PC-3 (cell line): ENCODE data around the gene DHRS3.

ENCODE experiments used
- CTCF ChIP-seq: fragments of 300-600 bp; sonication (generic); conservative IDR thresholded peaks from 2 replicates; pipeline ENCODE4 v1.5.1; 2017; ENCODE audit warnings: antibody characterized with exemption, low read depth, mild to moderate bottlenecking, low read length
- EZH2 ChIP-seq: fragments of 300-600 bp; sonication (generic); IDR thresholded peaks from one replicate; pipeline ENCODE4 v1.6.1; 2017; ENCODE audit warnings: antibody characterized with exemption, mild to moderate bottlenecking, low read length; ENCODE audit not compliant: unreplicated experiment
- EZH2phosphoT487 ChIP-seq: fragments of 300-600 bp; sonication (generic); IDR thresholded peaks from 2 replicates; pipeline ENCODE4 v1.6.1; 2018; ENCODE audit warnings: mild to moderate bottlenecking, antibody characterized with exemption, low read length, borderline replicate concordance

GRCh38 chr1:12600335-12600734, 17.7 kb downstream of the DHRS3 start:
- no peak for TF ChIP-seq CTCF
- TF ChIP-seq EZH2phosphoT487 = no peak
- no peak for TF ChIP-seq EZH2
